Mesothelial cell of epicardium (in vitro differentiated cells): ENCODE data around the gene ADAMTSL1. TPM values are rescaled to one million over a fixed set of nuclear protein-coding genes. Genes with fewer than 3 reads are reported as not detected.

Experiments used
- DNase-seq, 2 experiments: peaks; one replicate each; pipeline ENCODE4 v3.0.0; 2021; ENCODE audit warnings: low spot score in 2 of 2; ENCODE audit not compliant: unreplicated experiment in 2 of 2
- H3K27ac Mint-ChIP-seq: 2 replicates; pipeline ENCODE4 v1.8.0; 2021; ENCODE audit warnings: mixed read lengths
- H3K27me3 Mint-ChIP-seq: 2 replicates; pipeline ENCODE4 v1.8.0; 2021; ENCODE audit warnings: low read depth, mixed read lengths
- H3K36me3 Mint-ChIP-seq: 2 replicates; pipeline ENCODE4 v1.8.0; 2021; ENCODE audit warnings: mixed read lengths
- H3K4me1 Mint-ChIP-seq: 2 replicates; pipeline ENCODE4 v1.8.0; 2021; ENCODE audit warnings: mixed read lengths
- H3K4me3 Mint-ChIP-seq: 2 replicates; pipeline ENCODE4 v1.8.0; 2021; ENCODE audit warnings: mild to moderate bottlenecking, moderate library complexity, mixed read lengths
- H3K9me3 Mint-ChIP-seq: 2 replicates; pipeline ENCODE4 v1.8.0; 2021; ENCODE audit warnings: mixed read lengths
- total RNA-seq: library from RNA; stranded (reverse); gene quantifications from 3 replicates; pipeline ENCODE4 v1.2.1, GENCODE V29; 2021
- TF ChIP-seq, protein P1 (sequence below): fragments of 200-600 bp; sonication (generic); IDR thresholded peaks from one replicate; pipeline ENCODE4 v1.5.0; 2021; ENCODE audit warnings: antibody characterized with exemption; ENCODE audit not compliant: unreplicated experiment

Gene ADAMTSL1
- total RNA-seq, 1 donor from 2014 or later = 48.0 TPM

DNA sequence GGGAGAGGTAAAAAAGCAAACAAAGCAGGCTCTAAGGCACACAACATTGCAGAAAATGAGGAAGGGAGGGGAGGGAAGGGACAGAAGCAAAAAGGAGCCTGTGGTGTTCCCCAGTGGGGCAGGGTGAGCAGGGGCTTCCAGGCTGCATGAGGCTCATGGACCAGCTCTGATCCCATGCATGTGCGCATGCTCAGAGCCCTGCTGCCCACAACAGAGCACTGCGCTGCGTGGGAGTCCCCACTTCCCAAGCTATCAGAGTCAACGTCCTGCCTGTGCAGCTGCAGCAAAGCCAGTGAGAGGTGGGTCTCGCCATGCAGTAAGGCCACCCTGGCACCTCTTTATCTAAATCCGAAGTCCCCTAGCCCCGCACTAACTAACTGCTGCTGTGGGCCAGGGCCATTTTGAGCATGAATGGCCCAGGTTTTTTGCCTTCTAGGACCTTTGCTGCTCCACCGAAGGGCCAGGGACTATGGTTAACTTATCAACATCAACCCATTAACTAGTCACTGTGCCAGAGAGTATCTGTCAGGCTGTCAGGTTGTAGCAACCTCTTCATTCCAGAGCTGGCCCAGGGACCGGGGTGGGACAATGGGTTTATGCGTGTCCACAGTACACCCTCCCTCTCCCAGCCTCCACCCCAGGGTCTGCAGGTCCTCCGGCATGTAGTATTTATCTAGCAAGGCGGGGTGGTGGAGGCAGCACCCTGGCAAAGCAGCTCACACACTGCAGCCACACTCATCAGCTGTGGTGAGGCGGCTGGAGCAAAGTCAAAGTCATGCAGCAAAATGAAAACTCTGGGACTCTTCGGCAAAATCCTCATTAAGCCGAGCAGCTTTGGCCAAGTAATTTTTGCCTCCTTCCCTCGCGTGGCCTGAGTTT is 435.4 kb downstream of the ADAMTSL1 start:
- peaks cover 4% of the 10 kb centered on the region for H3K4me1 Mint-ChIP-seq
- no peak overlapping the region for H3K27ac Mint-ChIP-seq
- TF ChIP-seq, protein P1, sequence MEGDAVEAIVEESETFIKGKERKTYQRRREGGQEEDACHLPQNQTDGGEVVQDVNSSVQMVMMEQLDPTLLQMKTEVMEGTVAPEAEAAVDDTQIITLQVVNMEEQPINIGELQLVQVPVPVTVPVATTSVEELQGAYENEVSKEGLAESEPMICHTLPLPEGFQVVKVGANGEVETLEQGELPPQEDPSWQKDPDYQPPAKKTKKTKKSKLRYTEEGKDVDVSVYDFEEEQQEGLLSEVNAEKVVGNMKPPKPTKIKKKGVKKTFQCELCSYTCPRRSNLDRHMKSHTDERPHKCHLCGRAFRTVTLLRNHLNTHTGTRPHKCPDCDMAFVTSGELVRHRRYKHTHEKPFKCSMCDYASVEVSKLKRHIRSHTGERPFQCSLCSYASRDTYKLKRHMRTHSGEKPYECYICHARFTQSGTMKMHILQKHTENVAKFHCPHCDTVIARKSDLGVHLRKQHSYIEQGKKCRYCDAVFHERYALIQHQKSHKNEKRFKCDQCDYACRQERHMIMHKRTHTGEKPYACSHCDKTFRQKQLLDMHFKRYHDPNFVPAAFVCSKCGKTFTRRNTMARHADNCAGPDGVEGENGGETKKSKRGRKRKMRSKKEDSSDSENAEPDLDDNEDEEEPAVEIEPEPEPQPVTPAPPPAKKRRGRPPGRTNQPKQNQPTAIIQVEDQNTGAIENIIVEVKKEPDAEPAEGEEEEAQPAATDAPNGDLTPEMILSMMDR = no peak
- no peak overlapping the region for H3K4me3 Mint-ChIP-seq
- H3K27me3 Mint-ChIP-seq = peaks cover 2% of the 10 kb centered on the region
- H3K36me3 Mint-ChIP-seq = no peaks in the 10 kb centered on the region
- no peak for DNase-seq
- H3K9me3 Mint-ChIP-seq = no peaks in the 10 kb centered on the region

GRCh38 chr9:18910435-18910834 is 436.5 kb downstream of the ADAMTSL1 start:
- peaks cover 4% of the 10 kb centered on the region for H3K4me1 Mint-ChIP-seq
- H3K27ac Mint-ChIP-seq = no peak overlapping the region
- TF ChIP-seq, protein P1 = no peak
- H3K9me3 Mint-ChIP-seq = no peaks in the 10 kb centered on the region
- H3K36me3 Mint-ChIP-seq = no peaks in the 10 kb centered on the region
- no peak for DNase-seq
- H3K4me3 Mint-ChIP-seq = no peak overlapping the region
- H3K27me3 Mint-ChIP-seq = peaks cover 9% of the 10 kb centered on the region

GRCh38 chr9:18910916-18911315 is 437.0 kb downstream of the ADAMTSL1 start:
- Mint-ChIP-seq H3K36me3 (no peaks in the 10 kb centered on the region), H3K4me3 (no peak overlapping the region), H3K4me1 (peaks cover 4% of the 10 kb centered on the region), H3K27ac (peak overlapping the region; percentile 15), H3K9me3 (no peaks in the 10 kb centered on the region), H3K27me3 (peaks cover 9% of the 10 kb centered on the region)
- TF ChIP-seq, protein P1 = no peak
- DNase-seq = no peak

DNA sequence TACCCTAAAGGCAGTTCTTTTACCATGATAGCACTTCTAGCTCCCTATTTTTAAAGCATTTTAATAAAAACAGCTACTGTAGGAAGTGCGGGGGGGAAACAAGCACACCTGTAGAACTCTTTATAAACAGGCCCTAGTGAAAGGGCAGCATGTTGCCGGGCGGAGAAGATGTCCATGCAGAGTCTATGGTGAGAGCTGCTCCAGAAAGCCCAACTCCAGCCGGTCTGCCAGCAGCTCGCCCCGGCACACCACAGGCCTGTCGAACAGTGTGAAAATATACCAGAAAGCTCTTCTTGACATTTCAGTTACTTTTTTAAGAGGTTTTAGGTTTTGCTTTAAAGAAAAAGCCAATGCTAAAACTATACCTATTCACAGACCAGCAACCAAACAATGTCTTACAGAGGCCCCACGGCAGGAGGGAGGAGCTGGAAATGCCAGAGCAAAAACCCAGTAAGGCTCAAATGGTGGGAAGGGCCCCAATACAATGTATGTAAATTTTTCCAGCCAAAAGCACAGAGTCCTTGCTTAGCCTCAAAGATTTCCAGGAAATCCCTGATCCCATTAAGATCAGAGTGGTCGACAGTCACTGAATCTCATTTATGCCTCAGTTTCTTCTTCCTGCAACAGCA is 437.9 kb downstream of the ADAMTSL1 start:
- H3K27me3 Mint-ChIP-seq = peaks cover 9% of the 10 kb centered on the region
- H3K27ac Mint-ChIP-seq = no peak overlapping the region
- H3K4me3 Mint-ChIP-seq = no peak overlapping the region
- H3K4me1 Mint-ChIP-seq = peaks cover 4% of the 10 kb centered on the region
- H3K9me3 Mint-ChIP-seq = no peaks in the 10 kb centered on the region
- TF ChIP-seq, protein P1 = no peak
- no peaks in the 10 kb centered on the region for H3K36me3 Mint-ChIP-seq
- DNase-seq = no peak

GRCh38 chr9:18920141-18921084 is 446.5 kb downstream of the ADAMTSL1 start:
- no peaks in the 10 kb centered on the region for H3K36me3 Mint-ChIP-seq
- no peaks in the 10 kb centered on the region for H3K9me3 Mint-ChIP-seq
- no peaks in the 10 kb centered on the region for H3K27me3 Mint-ChIP-seq
- no peak overlapping the region for H3K27ac Mint-ChIP-seq
- no peak for DNase-seq
- H3K4me3 Mint-ChIP-seq = no peak overlapping the region
- TF ChIP-seq, protein P1 = no peak
- peaks cover 8% of the 10 kb centered on the region for H3K4me1 Mint-ChIP-seq
